Measurements from ENCODE around the gene KLHL14.

DNA sequence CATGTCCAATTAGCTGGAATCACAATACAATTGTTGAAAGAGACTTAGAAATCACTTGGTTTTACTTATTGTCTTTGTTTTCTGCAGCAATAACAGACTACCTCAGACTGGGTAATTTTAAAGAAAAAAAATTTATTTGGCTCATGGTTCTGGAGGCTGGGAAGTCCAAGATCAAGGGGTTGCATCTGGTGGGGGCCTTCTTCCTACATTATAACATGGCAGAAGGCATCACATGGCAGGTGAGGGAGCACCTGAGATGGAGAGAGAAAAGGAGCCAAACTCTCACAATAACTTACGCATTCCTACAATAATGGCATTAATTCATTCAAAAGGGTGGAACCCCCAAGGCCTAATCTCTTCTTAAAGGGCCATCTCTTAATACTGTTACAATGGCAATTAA is 37.5 kb upstream of the KLHL14 start:
- no peak for TF ChIP-seq CTCF (IDR thresholded peaks at IDR 0.05; ENCODE audit: insufficient read depth, low read length)
- TF ChIP-seq POLR2AphosphoS5 (IDR thresholded peaks at IDR 0.05; ENCODE audit: low read depth) = no peak
